ENCODE results near the gene DDX47. TPM values are rescaled to one million over a fixed set of nuclear protein-coding genes. Genes with fewer than 3 reads are reported as not detected.
A peak's percentile ranks its signal among the peaks of the same experiment; 100 is the strongest.
"Not testable (repeated sequence)": the region's sequence is repeated elsewhere in the genome, so short reads cannot be mapped to it uniquely, and the experiment has no call there.

The DDX47 gene
- total and polyA plus RNA-seq, 2 donors: 49.4 to 56.0 TPM

- Histone ChIP-seq H3K4me1 (ENCODE audit: control insufficient read depth in 2 of 2, insufficient read depth in 2 of 2, low read length in 2 of 2) (peaks cover 0 to 16% of the 10 kb centered on the region in 2 donors), H3K27ac (ENCODE audit: low read depth in 1 of 2, low read length in 1 of 2) (peak overlapping the region in 1 of 2 donors; percentile 12), H3K36me3 (ENCODE audit: control insufficient read depth in 2 of 2, insufficient read depth in 2 of 2, low read length in 1 of 2) (no peaks in the 10 kb centered on the region), H3K9me3 (ENCODE audit: control insufficient read depth in 2 of 2, insufficient read depth in 1 of 2, low read length in 1 of 2) (no peaks in the 10 kb centered on the region), H3K27me3 (ENCODE audit: control insufficient read depth in 2 of 2, insufficient read depth in 1 of 2, low read length in 1 of 2) (no peaks in the 10 kb centered on the region), H3K4me3 (ENCODE audit: low read length in 2 of 2) (no peak overlapping the region)
- WGBS: 78% methylated on average over 2 of the region's 2 CpGs
- peak in 2 of 9 donors; percentile 25 to 60 for DNase-seq (ENCODE audit: low read depth in 6 of 9, low spot score in 9 of 9)
Measured at GRCh38 chr12:12803186-12803585, 10.0 kb upstream of the DDX47 start.

GRCh38 chr12:12804011-12804410 lies 9.1 kb upstream of the DDX47 start:
- WGBS: 95% methylated on average over 6 of the region's 6 CpGs
- Histone ChIP-seq H3K4me1 (ENCODE audit: control insufficient read depth in 2 of 2, insufficient read depth in 2 of 2, low read length in 2 of 2) (peaks cover 0 to 22% of the 10 kb centered on the region in 2 donors), H3K27me3 (ENCODE audit: control insufficient read depth in 2 of 2, insufficient read depth in 1 of 2, low read length in 1 of 2) (no peaks in the 10 kb centered on the region), H3K36me3 (ENCODE audit: control insufficient read depth in 2 of 2, insufficient read depth in 2 of 2, low read length in 1 of 2) (no peaks in the 10 kb centered on the region), H3K9me3 (ENCODE audit: control insufficient read depth in 2 of 2, insufficient read depth in 1 of 2, low read length in 1 of 2) (no peaks in the 10 kb centered on the region), H3K27ac (ENCODE audit: low read depth in 1 of 2, low read length in 1 of 2) (no peak overlapping the region), H3K4me3 (ENCODE audit: low read length in 2 of 2) (no peak overlapping the region)
- no peak for DNase-seq (ENCODE audit: low read depth in 6 of 9, low spot score in 9 of 9)

GRCh38 chr12:12804432-12804886 lies 8.7 kb upstream of the DDX47 start:
- WGBS: 98% methylated on average over 6 of the region's 6 CpGs
- no peak overlapping the region for H3K4me3 ChIP-seq (ENCODE audit: low read length in 2 of 2)
- H3K4me1 ChIP-seq (ENCODE audit: control insufficient read depth in 2 of 2, insufficient read depth in 2 of 2, low read length in 2 of 2): peaks cover 0 to 25% of the 10 kb centered on the region in 2 donors
- no peaks in the 10 kb centered on the region for H3K9me3 ChIP-seq (ENCODE audit: control insufficient read depth in 2 of 2, insufficient read depth in 1 of 2, low read length in 1 of 2)
- DNase-seq (ENCODE audit: low read depth in 6 of 9, low spot score in 9 of 9): no peak
- no peaks in the 10 kb centered on the region for H3K36me3 ChIP-seq (ENCODE audit: control insufficient read depth in 2 of 2, insufficient read depth in 2 of 2, low read length in 1 of 2)
- no peak overlapping the region for H3K27ac ChIP-seq (ENCODE audit: low read depth in 1 of 2, low read length in 1 of 2)
- H3K27me3 ChIP-seq (ENCODE audit: control insufficient read depth in 2 of 2, insufficient read depth in 1 of 2, low read length in 1 of 2): no peaks in the 10 kb centered on the region

GRCh38 chr12:12806784-12807516 lies 6.2 kb upstream of the DDX47 start:
- Histone ChIP-seq H3K9me3 (ENCODE audit: control insufficient read depth in 2 of 2, insufficient read depth in 1 of 2, low read length in 1 of 2) (no peaks in the 10 kb centered on the region), H3K4me3 (ENCODE audit: low read length in 2 of 2) (no peak overlapping the region), H3K27ac (ENCODE audit: low read depth in 1 of 2, low read length in 1 of 2) (peak overlapping the region in 1 of 2 donors; percentile 68), H3K4me1 (ENCODE audit: control insufficient read depth in 2 of 2, insufficient read depth in 2 of 2, low read length in 2 of 2) (peaks cover 0 to 25% of the 10 kb centered on the region in 2 donors), H3K27me3 (ENCODE audit: control insufficient read depth in 2 of 2, insufficient read depth in 1 of 2, low read length in 1 of 2) (no peaks in the 10 kb centered on the region), H3K36me3 (ENCODE audit: control insufficient read depth in 2 of 2, insufficient read depth in 2 of 2, low read length in 1 of 2) (no peaks in the 10 kb centered on the region)
- DNase-seq (ENCODE audit: low read depth in 6 of 9, low spot score in 9 of 9): no peak
- 92% methylated on average over 8 of the region's 8 CpGs for WGBS

GRCh38 chr12:12807517-12807903 lies 5.6 kb upstream of the DDX47 start:
- H3K36me3 ChIP-seq (ENCODE audit: control insufficient read depth in 2 of 2, insufficient read depth in 2 of 2, low read length in 1 of 2): not testable (repeated sequence)
- peak overlapping the region; percentile 68 to 82 for H3K27ac ChIP-seq (ENCODE audit: low read depth in 1 of 2, low read length in 1 of 2)

GRCh38 chr12:12807970-12808702 lies 5.0 kb upstream of the DDX47 start:
- H3K4me3 ChIP-seq (ENCODE audit: low read length in 2 of 2): no peak overlapping the region
- H3K36me3 ChIP-seq (ENCODE audit: control insufficient read depth in 2 of 2, insufficient read depth in 2 of 2, low read length in 1 of 2): no peaks in the 10 kb centered on the region

More at GRCh38 chr12:12807517-12807903, 5.6 kb upstream of the DDX47 start:
- H3K4me1 ChIP-seq (ENCODE audit: control insufficient read depth in 2 of 2, insufficient read depth in 2 of 2, low read length in 2 of 2): peaks cover 0 to 25% of the 10 kb centered on the region in 2 donors
- not testable (repeated sequence) for H3K27me3 ChIP-seq (ENCODE audit: control insufficient read depth in 2 of 2, insufficient read depth in 1 of 2, low read length in 1 of 2); H3K9me3 ChIP-seq (ENCODE audit: control insufficient read depth in 2 of 2, insufficient read depth in 1 of 2, low read length in 1 of 2); DNase-seq (ENCODE audit: low read depth in 6 of 9, low spot score in 9 of 9); H3K4me3 ChIP-seq (ENCODE audit: low read length in 2 of 2)
- 93% methylated on average over 3 of the region's 3 CpGs for WGBS

GRCh38 chr12:12810553-12811021 lies 2.6 kb upstream of the DDX47 start:
- Histone ChIP-seq H3K27ac (ENCODE audit: low read depth in 1 of 2, low read length in 1 of 2) (no peak overlapping the region), H3K36me3 (ENCODE audit: control insufficient read depth in 2 of 2, insufficient read depth in 2 of 2, low read length in 1 of 2) (peaks cover under 1 to 2% of the 10 kb centered on the region in 2 donors), H3K4me3 (ENCODE audit: low read length in 2 of 2) (no peak overlapping the region), H3K4me1 (ENCODE audit: control insufficient read depth in 2 of 2, insufficient read depth in 2 of 2, low read length in 2 of 2) (peaks cover 6 to 27% of the 10 kb centered on the region in 2 donors), H3K9me3 (ENCODE audit: control insufficient read depth in 2 of 2, insufficient read depth in 1 of 2, low read length in 1 of 2) (no peaks in the 10 kb centered on the region), H3K27me3 (ENCODE audit: control insufficient read depth in 2 of 2, insufficient read depth in 1 of 2, low read length in 1 of 2) (no peaks in the 10 kb centered on the region)
- WGBS: 88% methylated on average over 10 of the region's 10 CpGs
- DNase-seq (ENCODE audit: low read depth in 6 of 9, low spot score in 9 of 9): no peak

More at GRCh38 chr12:12807970-12808702, 5.0 kb upstream of the DDX47 start:
- Histone ChIP-seq H3K27me3 (ENCODE audit: control insufficient read depth in 2 of 2, insufficient read depth in 1 of 2, low read length in 1 of 2) (no peaks in the 10 kb centered on the region), H3K9me3 (ENCODE audit: control insufficient read depth in 2 of 2, insufficient read depth in 1 of 2, low read length in 1 of 2) (no peaks in the 10 kb centered on the region), H3K27ac (ENCODE audit: low read depth in 1 of 2, low read length in 1 of 2) (peak overlapping the region; percentile 82 to 95), H3K4me1 (ENCODE audit: control insufficient read depth in 2 of 2, insufficient read depth in 2 of 2, low read length in 2 of 2) (peaks cover 0 to 26% of the 10 kb centered on the region in 2 donors)
- 57% methylated on average over 11 of the region's 11 CpGs for WGBS
- peak in 4 of 9 donors; percentile 44 to 79 (median 54) for DNase-seq (ENCODE audit: low read depth in 6 of 9, low spot score in 9 of 9)

- Histone ChIP-seq H3K27me3 (ENCODE audit: control insufficient read depth in 2 of 2, insufficient read depth in 1 of 2, low read length in 1 of 2) (no peaks in the 10 kb centered on the region), H3K9me3 (ENCODE audit: control insufficient read depth in 2 of 2, insufficient read depth in 1 of 2, low read length in 1 of 2) (no peaks in the 10 kb centered on the region), H3K4me1 (ENCODE audit: control insufficient read depth in 2 of 2, insufficient read depth in 2 of 2, low read length in 2 of 2) (peaks cover 6 to 27% of the 10 kb centered on the region in 2 donors), H3K36me3 (ENCODE audit: control insufficient read depth in 2 of 2, insufficient read depth in 2 of 2, low read length in 1 of 2) (peaks cover 2 to 5% of the 10 kb centered on the region in 2 donors), H3K27ac (ENCODE audit: low read depth in 1 of 2, low read length in 1 of 2) (no peak overlapping the region), H3K4me3 (ENCODE audit: low read length in 2 of 2) (no peak overlapping the region)
- 92% methylated on average over 3 of the region's 3 CpGs for WGBS
- DNase-seq (ENCODE audit: low read depth in 6 of 9, low spot score in 9 of 9): no peak
Measured at GRCh38 chr12:12811343-12811742, 1.8 kb upstream of the DDX47 start.

GRCh38 chr12:12812174-12812573 lies 972 bp upstream of the DDX47 start:
- no peak for DNase-seq (ENCODE audit: low read depth in 6 of 9, low spot score in 9 of 9)
- Histone ChIP-seq H3K27me3 (ENCODE audit: control insufficient read depth in 2 of 2, insufficient read depth in 1 of 2, low read length in 1 of 2) (no peaks in the 10 kb centered on the region), H3K36me3 (ENCODE audit: control insufficient read depth in 2 of 2, insufficient read depth in 2 of 2, low read length in 1 of 2) (peaks cover 4 to 5% of the 10 kb centered on the region in 2 donors), H3K27ac (ENCODE audit: low read depth in 1 of 2, low read length in 1 of 2) (no peak overlapping the region), H3K4me1 (ENCODE audit: control insufficient read depth in 2 of 2, insufficient read depth in 2 of 2, low read length in 2 of 2) (peaks cover 6 to 25% of the 10 kb centered on the region in 2 donors), H3K9me3 (ENCODE audit: control insufficient read depth in 2 of 2, insufficient read depth in 1 of 2, low read length in 1 of 2) (no peaks in the 10 kb centered on the region), H3K4me3 (ENCODE audit: low read length in 2 of 2) (no peak overlapping the region)
- WGBS: over 99% methylated on average over 5 of the region's 5 CpGs
